GM18520 (cell line): ENCODE measurements around the gene ERGIC1.
"Not testable (repeated sequence)": the region's sequence is repeated elsewhere in the genome, so short reads cannot be mapped to it uniquely, and the experiment has no call there.

Source experiments
- ATAC-seq: cut with Tn5 transposase; IDR thresholded peaks from one replicate; pipeline ENCODE4 v1.9.1; 2021; ENCODE audit not compliant: unreplicated experiment

The ERGIC1 gene

DNA sequence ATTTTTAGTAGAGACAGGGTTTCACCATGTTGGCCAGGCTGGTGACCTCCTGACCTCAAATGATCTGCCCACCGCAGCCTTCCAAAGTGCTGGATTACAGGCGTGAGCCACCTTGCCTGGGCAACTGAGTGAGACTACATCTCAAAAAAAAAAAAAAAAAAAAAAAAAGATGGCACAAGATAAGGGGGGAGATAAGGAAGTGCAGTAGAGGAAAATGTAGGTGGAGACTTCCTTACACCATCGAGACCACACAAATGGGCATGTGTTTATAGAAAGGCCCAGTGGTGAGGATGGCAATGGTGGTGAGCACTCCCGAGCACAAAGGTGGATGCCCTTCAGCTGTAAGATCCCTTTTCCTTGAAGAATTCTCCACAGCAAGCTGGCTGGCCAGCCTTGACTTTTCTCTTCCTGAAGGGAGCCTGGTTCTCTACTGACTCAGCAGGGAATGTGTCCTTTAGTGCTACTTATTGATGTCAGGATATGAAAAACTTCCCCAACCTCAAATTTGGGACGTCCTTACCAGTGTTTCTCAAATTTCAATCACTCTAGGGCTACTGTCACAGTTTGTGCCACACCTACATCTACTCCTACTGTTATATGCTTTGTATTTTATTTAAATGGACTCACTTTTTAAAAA is 28.2 kb downstream of the ERGIC1 start:
- no peak for ATAC-seq

DNA sequence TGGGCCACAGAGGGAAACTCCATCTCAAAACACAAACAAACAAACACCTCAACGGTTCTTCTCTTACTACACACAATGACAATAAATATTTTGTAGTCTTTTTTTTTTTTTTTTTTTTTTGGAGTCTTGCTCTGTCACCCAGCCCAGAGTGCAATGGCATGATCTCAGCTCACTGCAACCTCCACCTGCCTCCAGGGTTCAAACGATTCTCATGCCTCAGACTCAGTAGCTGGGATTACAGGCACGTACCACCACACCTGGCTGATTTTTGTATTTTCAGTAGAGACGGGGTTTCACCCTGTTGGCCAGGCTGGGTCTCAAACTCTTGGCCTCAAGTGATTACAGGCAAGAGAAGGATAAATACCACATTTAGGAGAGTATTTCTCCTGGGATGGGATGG is 30.1 kb downstream of the ERGIC1 start:
- ATAC-seq = not testable (repeated sequence)

DNA sequence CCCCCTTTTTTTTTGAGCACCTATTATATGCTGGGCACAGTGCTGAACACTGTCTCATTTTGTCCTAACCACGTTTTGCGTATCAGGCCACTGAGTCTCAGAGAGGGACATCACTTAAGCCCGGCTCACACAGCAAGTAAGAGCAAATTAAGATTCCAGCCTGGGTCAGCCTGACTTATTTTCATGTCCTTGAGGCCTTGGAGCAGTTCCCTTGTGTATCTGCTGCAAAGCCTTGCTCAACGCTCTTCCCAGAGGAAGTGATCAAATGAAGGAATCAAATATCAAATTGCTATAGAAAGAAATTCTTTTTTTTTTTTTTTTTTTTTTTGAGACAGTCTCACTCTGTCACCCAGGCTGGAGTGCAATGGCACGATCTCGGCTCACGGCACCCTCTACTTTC is 30.7 kb downstream of the ERGIC1 start:
- no peak for ATAC-seq

DNA sequence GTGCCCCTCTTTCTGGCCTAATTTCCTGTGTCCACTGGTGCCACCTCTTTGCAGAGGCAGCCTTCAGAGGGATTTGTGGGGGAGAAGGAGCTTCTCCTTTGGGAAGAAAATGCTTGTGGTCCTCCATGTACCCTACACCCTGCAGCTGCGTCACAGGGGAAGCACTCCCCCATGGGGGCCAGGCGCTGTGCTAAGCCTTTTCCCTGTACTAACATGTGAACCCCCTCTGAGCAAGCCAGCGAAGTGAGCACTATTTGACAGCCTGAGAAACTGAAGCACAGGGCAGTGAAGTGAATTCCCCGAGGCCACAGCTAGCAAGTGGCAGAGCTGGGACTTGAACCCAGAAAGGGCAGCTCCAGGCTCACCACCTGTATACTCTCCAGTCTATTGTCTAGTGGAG is 32.3 kb downstream of the ERGIC1 start:
- no peak for ATAC-seq

DNA sequence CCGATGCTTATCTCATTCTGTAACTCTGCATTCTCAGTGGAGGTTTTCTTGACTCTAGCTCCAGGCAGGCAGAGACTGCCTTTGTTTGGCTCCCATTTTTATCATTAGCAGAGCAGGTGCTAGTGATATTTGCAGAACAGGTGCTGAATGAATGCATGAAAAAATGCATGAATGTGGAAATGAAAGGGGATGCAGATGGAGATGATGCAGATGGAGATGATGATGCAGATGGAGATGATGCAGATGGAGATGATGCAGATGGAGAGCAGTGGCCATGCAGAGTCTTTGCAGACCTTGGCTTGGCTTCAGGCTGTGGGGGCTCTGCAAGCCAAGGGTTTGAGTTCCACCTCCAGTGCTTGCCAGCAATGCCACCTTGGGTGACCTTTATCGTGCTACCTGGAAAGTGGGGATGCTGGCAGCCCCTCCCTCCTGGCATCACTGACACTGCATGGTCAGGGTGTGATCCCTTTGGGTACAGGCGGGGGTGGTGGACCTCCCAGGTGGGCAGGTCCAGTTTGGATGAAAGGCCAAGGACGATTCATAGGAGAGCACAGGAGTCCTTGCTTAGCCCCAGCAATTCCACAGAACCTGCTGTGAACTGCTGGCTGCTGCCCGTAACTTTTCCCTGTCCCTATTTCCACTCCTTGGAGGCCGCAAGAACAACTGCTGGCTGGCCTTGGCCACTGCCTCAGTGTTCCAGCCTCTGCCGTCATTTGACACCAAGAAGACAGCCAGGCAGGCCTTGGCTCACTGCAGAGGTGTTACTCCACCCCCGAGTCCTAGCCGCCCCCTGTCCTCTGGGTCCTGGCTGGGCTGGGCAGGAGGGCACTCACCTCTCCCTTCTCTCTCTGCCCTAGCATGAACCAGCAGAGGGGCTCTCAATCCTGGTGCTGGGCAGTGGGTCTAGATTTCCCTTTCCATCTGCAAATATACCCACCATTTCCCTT is 33.0 kb downstream of the ERGIC1 start:
- no peak for ATAC-seq

DNA sequence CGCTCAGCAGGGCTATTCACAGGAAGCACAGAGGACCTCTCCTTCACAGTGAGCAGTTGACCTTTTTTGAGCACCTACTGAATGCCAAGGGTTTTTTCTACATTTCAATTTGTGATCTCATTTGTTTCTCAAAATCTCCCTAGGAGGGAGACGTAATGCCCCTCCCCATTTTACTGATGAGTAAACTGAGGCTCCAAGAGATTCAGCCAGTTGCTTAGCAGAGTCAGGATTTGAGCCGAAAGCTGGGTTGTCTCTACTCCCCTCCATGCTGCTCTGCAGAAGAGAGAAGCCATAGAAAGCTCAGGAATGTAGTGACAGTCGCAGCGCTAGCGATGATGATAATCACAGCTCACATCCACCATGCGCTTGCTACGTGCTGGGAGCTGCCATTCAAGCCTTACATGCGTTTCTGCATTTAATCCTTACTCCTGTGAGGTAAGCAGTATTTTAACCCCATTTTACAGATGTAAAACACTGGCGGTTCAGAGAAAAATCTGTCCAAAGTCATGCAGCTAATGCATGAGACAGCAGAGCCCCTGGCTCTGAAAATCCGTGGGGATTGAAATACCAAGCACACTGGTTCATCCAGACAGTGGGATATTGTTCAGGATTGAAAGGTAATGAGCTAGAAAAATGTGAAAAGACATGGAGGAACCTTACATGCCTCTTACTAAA is 33.8 kb downstream of the ERGIC1 start:
- no peak for ATAC-seq

DNA sequence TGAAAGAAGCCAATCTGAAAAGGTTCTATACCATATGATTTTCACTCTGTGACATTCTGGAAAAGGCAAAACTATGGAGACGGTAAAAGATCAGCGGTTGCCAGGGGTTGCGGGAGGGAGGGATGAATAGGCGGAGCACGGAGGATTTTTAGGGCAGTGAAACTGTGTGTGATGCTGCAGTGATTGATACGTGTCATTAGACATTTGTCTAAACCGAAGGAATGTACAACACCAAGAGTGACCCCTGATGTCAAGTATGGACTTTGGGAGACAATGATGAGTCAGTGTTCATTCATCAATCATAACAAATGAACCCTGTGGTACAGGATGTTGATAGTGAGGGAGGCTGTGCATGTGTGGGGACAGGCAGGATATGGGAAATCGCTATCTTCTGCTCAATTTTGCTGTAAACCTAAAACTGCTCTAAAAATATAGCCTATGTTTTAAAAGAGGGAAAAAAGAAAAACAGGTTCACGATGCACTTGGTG is 34.4 kb downstream of the ERGIC1 start:
- ATAC-seq = no peak

DNA sequence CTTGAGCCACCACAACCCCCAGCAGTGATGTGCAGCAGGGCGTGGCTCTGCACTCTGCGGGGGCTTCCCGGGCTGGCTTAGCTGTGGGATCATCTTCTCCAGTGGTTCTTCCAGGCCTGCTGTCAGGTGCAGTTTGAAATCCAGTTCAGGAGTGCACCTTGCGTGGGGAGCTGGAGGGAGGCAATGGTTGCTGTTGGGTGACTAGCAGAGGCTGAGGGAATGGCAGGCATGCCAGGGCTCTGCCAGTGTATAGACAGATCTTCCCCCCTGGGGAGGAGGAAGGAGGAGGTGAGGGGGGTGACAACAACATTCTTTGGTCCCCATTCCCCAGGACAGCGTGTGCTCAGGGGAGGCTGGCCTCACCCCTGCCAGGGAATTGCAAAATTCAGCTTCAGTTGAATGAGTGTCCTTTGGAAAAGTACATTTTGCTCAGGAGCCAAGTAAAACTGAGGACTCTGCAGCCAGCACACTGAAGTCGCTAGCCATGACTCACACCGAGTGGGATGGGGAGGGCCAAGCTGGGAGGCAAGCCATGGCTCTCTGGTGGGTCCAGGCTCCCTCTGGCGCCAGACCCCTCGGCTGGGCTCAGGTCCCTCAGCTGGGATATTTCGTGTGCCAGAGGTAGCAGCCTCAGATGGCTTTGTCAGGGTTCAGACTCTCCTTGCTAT is 35.0 kb downstream of the ERGIC1 start:
- no peak for ATAC-seq

DNA sequence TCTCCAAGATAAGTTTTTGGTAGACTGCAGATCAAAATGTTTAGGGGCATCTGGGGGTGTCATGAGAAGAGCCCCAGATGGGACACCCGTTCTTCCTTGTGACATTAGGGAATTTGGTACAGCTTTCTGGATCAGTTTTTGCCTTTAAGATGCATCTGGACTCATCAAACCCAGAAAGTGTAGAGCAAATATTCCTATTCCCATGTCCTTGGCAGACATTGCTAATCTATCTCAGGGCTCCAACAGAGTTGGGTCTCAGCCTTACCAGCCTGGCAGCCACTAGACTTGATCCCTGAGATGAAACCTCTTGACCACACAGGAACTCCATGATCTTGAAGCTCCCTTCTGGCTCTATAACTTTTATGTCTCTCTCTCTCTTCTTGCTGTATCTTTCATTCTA is 35.6 kb downstream of the ERGIC1 start:
- ATAC-seq = no peak

DNA sequence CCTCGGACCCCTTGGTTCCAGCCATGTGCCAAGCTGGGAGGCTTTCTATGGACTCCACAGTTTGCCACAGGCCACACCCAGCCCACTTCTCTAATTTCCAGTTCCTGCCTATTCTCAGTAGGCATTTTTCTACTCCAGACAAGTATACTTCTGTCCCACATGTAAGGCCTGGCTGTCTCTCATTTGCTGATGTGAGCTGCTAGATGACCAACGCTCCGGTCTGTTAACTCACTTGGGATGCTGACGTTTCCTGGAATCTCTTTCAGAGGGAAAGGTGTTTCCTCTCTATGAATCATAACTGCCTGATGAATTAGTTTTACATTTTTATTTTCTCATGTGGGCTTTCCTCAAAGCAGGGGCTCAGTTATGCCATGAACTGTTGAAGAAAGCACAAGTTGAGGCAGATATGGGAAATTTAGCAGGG is 36.3 kb downstream of the ERGIC1 start:
- no peak for ATAC-seq

DNA sequence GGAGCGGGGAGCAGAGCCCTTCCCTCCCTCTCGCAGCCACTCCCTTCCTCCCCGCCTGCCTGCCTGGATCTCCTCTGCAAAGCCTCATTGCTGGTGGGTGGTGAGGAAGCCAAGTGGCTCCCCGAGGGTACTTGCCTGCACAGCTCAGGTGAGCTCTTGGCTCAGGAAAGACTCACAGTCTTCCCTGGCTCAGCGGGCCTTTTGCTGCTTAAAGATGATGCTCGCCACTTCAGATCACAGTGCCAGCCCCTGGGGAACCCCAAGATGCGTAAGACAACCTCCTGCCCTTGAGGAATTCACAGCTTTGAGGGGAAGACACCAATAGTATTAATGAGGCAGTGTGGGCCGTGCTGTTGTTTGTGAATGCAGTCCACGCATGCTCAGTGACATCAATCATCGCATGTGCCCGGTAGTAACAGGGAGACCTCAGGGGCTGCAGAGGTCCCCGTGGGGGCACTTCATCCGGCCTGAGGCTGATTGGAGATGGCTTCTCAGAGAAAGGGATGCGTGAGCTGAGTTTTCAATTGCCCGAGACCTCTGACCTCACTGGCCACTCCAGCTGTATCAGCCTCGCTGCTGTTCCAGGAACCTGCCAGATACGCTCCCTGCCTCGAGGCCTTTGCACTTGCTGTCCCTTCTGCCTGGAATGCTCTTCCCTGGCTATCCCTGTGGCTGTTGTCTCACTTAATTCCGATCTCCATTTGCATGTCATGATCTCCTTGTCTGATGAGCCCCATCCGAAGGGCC is 36.8 kb downstream of the ERGIC1 start:
- ATAC-seq = no peak

DNA sequence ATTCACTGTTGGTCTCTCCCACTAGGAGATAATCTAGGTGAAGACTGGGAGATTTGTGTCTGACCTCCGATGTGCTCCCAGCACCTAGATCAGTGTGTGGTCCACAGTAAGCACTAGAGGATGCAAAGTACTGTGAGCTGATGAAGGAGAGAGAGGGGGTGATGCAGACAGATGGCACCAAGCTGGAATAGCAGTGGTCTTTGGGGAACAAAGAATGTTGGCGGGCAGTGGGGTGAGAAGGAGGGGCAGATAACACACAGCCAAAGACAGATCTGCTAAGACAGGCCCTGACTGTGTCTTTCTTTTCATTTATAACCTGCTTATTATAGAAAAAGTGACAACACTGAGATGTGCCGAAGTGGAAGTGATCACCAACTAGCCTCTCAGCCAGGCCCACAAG is 37.5 kb downstream of the ERGIC1 start:
- no peak for ATAC-seq

DNA sequence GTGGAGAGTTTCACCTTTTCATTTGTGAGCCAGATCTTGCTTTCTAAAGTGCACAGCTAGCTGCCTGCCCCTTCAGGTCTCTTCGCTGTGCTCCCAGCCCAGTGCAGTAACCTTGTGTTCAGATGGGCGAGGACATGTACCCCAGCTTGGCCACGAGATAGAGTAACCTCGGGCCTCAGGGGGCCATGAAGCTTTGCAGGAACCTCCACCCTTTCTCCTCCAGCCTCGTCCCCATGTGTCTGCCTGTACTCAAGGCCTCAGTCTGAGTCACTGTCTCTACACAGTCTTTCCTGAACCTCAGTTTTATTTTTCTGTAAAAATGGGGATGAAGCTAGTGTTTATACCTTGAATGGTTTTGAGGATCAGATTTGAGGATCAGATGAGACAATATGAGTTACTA is 37.9 kb downstream of the ERGIC1 start:
- no peak for ATAC-seq

DNA sequence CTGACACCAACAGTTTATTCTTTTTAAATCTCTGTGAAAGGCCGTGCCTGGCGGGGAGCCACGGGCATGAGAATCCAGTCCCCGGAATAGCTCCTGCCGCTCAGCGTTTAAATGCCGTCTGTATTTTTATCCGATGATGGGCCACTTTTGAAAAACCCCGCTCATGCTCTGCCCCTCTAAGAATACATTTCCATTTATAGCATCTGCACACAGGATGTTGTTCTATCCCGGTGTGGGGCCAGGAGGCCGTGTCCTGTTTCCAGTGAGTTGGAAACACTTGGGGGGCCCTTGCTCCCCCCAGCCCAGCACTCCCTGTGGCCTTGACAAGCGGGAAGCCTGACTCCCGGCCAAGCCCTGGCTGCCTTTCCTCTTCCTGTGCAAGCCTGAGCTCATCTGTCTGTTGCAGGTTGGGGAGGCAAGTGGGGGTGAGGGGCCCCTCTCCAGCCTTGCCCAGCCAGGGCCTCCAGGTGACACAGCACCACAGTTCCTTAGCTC is 39.0 kb downstream of the ERGIC1 start:
- ATAC-seq = no peak

DNA sequence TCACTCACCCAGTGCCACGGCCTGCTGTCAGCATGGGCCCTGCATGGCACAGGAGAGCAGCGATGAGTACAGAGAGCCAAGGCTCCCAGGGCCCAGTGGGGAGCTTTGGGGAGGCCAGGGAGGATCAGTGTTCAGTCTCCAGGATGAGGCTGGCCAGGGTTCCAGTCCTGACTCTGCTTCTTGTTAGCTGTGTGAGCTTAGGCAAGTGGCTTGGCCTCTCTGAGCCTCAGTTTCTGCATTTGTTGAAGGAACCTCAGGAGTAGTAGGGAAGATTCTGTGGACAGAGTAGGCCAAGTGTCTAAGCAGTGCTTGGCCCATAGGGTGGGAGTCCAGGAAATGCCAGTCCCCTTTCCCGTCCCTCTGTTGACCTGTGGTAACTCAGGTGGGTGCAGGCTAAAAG is 39.5 kb downstream of the ERGIC1 start:
- no peak for ATAC-seq

DNA sequence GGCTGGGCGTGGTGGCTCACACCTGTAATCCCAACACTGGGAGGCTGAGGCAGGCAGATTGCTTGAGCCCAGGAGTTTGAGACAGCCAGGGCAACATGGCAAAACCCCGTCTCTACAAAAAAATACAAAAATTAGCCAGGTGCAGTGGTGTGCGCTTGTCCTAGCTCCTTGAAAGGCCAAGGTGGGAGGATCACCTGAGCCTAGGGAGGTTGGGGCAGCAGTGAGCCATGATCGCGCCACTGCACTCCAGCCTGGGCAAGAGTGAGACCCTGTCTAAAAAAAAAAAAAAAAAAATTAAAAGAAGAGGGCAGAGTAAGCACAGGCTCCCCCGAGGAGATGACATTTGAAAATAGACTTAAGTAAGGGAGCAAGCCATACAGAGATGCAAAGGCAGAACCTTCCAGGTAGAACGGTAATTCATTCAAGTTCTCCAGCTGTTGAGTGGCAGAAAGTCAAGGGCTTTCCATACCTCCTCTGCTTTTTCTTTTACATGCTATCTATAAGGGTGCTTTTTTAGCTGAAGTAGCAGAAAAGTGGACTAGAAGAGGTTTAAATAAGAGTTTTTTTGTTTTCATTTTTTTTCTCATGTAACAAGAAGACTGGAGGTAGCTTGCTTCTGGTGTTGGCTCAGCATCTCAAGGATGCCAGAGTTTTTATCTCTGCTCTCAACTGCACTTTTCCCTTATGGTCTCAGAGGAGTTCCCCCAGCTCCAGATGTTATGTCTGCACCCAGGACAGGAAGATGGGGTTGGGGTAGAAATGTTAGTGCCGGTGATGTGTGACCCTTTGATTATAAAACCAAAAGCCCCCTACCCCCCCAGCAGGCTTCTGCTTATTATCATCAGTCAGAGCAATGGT is 40.8 kb downstream of the ERGIC1 start:
- no peak for ATAC-seq

DNA sequence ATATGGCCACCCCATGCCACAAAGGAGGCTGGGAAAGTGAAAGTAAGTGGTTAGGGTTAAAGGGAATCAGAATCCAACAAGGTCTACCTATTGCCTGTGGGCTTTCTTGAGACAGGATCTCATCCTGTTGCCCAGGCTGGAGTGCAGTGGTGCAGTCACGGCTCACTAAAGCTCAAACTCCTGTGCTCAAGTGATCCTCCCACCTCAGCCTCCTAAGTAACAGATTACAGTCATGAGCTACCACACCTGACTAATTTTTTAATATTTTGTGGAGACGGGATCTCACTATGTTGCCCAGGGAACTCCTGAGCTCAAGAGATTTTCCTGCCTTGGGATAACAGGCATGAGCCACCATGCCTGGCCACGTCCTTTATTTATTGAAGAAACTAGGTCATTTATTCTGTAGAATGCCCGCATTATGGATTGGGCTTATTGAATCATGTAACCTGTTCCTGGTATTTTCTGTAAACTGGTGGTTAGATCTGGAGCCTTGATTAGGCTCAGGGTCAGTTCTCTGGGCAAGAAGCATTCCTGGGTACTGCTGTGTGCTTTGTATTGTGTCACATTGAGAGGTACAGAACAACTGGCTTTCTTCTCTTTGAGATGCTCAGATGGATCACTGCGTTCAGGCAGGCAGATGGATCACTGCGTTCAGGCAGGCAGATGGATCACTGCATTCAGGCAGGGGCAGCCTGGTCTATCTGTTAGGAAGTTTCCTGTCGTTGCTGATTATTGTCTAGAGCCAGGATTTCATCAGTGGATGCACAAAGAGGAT is 41.6 kb downstream of the ERGIC1 start:
- no peak for ATAC-seq

DNA sequence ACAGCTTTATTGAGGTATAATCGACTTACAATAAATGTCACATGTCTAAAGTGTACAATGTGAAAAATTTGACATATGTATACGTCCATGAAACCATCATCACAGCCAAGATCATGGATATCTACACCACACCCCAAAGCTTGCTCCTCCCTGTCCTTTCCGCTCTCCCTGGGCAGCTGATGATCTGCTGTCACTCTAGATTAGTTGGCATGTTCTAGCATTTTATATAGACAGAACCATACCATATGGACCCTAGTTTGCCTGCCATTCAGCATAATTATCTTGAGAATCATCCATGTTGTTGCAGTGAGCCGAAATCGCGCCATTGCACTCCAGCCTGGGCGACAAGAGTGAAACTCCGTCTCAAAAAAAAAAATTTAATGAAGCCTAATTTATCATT is 42.5 kb downstream of the ERGIC1 start:
- ATAC-seq = no peak
